HG03045 (cell line): ENCODE measurements around the gene CNBD2.
"Not testable (repeated sequence)": the region's sequence is repeated elsewhere in the genome, so short reads cannot be mapped to it uniquely, and the experiment has no call there.

Experiments
- ATAC-seq: cut with Tn5 transposase; IDR thresholded peaks from one replicate; pipeline ENCODE4 v1.9.1; 2021; ENCODE audit warnings: mild to moderate bottlenecking, moderate library complexity; ENCODE audit not compliant: unreplicated experiment

Gene CNBD2

DNA sequence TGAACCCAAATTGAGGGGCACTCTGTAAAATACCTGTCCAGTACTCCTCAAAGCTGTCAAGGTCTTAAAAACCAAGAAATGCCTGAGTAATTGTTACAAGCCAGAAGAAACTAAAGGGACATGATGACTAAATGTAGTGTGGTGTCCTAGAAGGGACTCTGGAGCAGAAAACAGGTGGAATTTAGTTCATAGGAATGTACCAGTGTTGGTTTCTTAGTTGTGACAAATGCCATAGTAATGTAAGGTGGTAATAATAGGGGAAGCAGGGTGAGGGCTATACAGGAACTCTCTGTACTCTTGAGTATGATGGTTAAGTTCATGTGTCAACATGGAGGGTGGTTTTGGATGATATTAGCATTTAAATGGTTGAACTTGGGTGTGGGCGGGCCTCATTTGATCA, 92.3 kb downstream of the CNBD2 start:
- no peak for ATAC-seq

DNA sequence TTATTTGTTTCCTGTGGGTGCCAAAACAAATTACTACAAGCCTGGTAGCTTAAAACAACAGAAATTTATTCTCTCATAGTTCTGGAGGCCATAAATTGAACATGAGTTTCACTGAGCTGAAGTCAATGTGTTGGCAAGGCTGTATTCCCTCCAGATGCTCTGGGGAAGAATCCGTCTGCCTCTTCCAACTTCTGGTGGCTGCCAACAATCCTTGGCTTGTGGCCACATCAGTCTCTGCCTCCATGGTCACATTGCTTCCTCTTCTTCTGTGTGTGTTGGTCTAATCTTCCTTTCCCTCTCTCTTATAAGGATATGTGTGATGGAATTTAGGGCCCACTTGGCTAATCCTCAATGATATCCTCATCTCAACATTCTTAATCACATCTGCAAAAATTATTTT, 93.4 kb downstream of the CNBD2 start:
- no peak for ATAC-seq

DNA sequence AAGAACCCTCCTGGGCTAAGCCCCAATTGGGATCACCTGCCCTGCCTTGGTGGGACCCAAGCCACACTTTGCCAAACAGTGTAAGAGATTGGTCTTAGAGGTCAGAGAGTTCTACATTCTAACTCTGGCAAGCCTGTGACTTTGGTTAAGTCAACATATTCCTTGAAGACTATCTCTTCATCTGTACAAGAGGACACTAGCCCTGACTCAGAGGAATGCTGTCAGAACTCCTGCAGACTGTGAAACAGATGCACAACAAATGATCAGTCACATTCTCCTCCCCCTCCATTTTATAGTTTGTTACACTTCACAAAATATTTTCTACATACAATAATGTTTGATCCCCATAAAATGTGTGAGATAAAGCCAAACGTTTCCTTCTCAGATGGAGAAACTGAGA, 94.4 kb downstream of the CNBD2 start:
- no peak for ATAC-seq

DNA sequence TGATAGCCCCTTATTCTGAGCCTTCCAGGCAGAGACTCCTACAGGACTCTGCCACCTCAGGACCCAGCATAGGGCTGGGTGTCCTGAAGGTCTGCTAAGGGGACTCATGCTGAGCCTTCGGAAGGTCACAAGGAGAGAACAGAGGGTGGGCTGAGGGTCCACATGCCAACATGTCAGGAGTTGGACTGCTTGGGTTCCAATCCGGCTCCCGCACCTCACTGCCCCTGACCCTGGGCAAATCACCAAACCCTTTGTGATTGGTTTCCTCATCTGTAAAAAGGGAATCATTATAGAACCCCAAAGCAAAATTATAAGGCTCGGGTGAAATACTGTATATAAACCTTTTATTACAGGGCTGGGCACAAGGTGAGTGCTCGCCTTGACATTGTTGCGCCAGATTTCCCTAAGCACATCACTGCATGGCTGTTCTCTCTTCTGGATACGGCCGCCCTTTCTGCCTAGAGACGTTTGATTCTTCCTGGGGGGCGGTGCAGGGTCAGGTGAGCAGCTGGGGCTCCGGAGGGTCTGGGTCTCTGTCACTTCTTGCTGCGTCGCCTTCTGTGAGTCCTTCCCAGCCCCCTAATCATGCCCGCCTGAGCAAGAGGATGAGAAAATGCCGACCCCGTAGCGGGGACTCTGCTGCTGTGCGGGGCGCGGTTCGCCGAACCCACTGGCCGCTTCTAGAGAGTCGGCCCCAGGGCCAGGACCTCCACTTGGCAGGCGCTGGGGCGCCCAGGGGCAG, 95.7 kb downstream of the CNBD2 start:
- no peak for ATAC-seq

GRCh38 chr20:36064658-36065426, 96.5 kb downstream of the CNBD2 start:
- ATAC-seq = peak; percentile 95

- no peak for ATAC-seq
Measured at GRCh38 chr20:36065427-36065998, 97.1 kb downstream of the CNBD2 start.

GRCh38 chr20:36066777-36067176, 98.4 kb downstream of the CNBD2 start:
- ATAC-seq = no peak

GRCh38 chr20:36068526-36068925, 100.1 kb downstream of the CNBD2 start:
- not testable (repeated sequence) for ATAC-seq

DNA sequence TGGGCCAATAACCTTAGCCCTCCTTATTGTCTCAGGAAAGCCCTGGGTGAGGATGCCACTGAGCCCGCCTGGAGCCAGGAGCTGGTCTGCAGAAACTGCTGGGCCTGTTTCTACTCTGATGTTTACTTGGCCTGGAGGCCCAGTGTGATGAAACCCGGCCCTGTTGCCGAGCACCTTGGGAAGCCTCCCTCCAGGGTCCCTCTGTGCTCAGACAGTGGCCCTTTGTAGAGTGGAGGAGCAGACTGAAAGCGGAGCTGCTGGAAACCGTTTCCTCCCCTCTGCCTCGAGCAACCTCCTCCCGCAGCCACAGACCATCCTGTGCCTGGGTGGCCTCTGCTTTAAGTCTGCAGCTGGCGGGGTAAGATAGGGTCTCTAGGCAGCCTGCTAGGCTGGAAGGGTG, 102.1 kb downstream of the CNBD2 start:
- no peak for ATAC-seq

- ATAC-seq = no peak
Measured at GRCh38 chr20:36071848-36072247, 103.5 kb downstream of the CNBD2 start.

- no peak for ATAC-seq
Measured at GRCh38 chr20:36074983-36075382, 106.6 kb downstream of the CNBD2 start.

DNA sequence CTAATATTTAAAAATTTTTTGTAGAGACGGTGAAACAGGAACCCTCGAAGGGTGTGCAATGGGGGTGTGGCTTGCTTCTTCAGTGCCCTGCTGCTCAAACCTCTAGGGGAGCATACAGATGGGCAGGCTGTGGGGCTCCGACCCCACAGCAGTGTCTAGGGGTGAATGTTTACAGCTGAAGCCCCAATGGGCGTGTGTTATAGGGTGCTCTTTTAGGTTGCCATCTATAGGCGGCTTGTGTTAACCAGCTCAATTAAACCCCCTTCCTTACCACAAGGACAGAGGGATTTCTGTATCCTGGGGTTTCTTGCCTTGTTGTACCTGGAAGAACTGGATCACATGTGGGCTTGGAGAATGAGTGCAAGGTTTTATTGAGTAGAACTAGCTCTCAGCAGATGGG, 109.4 kb downstream of the CNBD2 start:
- ATAC-seq = not testable (repeated sequence)

DNA sequence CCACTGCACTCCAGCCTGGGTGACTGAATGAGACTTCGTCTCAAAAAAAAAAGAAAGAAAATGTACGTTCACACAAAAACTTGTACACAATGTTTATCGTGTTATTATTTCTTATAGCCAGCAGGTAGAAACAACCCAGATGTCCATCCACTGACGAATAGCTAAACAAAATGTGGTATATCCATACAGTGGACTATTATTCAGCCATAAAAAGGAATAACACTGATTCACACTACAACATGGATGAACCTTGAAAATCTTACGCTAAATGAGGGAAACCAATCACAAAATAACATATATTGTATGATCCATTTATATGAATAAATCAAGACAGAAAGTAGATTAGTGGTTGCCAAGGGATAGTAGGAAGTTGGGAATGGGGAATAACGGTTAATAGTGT, 111.1 kb downstream of the CNBD2 start:
- ATAC-seq = no peak

DNA sequence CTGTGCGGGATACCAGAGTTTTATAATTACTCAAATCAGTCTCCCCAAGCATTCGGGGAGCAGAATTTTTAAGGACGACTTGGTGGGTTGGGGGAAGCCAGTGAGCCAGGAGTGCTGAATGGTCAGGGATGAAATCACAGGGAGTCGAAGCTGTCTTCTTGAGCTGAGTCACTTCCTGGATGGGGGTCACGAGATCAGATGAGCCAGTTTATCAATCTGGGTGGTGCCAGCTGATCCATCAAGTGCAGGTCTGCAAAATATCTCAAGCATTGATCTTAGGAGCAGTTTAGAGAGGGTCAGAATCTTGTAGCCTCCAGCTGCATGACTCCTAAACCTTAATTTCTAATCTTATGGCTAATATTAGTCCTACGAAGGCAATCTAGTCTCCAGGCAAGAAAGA, 111.6 kb downstream of the CNBD2 start:
- not testable (repeated sequence) for ATAC-seq
